ENCODE data around the gene DAO.

The DAO gene

DNA sequence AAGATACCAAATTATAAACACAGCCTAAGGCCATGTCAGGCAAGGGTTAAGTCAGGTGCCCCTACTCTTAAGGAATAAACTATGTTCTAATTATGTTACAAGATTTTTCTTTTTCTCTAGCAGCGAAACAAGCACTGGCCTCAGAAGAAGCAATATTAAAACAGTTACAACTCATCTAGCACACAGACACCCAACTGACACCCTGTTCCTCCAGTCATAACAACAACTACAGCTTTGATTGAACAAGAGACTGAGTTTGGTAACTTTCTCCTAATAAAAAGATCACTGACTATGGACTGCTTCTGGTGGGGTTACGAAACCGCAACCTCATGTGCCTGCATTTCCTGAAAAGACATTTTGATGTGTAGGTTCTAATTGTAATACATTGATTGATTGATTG lies 3.3 kb upstream of the DAO start:
- DNase-seq: no peak

DNA sequence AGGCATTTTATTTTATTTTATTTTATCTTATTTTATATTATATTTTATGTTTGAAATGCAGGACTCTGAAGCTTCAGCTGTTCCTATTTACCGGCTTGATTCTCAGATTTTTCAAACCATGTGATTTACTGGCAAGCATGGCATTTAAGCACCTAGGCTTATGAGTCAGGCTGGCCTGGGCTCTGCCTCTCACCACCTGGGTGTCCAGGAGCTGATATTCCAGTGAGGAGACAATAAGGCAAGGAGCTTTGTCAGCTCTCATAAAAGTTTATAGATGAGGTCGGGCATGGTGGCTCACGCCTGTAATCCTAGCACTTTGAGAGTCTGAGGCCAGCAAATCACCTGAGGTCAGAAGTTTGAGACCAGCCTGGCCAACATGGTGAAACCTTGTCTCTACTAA lies 2.1 kb downstream of the DAO start:
- no peak for DNase-seq

DNA sequence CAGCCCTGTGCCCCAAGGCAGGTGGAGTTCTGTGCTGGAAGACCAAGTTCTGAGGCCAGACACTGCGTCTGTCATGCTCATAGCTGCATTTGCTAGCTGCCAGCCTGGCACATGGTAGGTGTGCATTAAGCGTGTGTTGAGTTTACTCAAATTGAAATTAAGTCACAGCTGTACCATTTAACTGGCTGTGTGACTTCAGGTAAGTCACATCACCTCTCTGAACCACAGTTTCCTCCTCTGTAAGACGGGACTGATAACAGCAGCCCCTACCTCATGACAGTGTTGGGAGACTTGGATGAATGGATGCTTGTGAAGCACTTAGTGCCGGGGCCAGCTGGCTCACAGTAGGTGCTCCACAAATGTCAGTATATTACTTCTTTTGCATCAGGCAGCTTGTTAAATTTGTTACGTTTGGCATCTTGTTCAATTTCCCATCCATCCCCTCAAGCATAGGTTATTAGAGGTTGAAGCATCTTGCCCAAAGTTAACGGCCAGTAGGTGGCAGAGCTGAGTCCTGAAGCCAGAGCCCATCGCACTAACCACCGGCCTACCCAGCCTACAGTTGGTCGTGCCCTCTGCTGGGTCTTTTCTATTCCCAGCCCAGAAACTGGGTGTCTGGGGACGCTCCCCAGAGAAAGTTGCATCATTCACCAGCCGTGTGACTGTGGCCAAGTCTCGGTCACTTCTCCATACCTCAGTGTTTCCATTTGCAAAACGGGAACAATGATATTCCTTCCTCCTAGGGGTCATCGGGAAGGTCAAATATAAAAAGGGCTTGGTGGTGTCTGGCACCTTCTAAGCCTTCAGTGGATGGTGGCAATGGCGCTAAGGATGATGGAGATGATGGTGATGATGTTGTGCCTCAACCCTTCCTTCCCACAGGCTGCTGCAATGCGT lies 4.5 kb downstream of the DAO start:
- DNase-seq: peak in 1 of 2 experiments; percentile 9

DNA sequence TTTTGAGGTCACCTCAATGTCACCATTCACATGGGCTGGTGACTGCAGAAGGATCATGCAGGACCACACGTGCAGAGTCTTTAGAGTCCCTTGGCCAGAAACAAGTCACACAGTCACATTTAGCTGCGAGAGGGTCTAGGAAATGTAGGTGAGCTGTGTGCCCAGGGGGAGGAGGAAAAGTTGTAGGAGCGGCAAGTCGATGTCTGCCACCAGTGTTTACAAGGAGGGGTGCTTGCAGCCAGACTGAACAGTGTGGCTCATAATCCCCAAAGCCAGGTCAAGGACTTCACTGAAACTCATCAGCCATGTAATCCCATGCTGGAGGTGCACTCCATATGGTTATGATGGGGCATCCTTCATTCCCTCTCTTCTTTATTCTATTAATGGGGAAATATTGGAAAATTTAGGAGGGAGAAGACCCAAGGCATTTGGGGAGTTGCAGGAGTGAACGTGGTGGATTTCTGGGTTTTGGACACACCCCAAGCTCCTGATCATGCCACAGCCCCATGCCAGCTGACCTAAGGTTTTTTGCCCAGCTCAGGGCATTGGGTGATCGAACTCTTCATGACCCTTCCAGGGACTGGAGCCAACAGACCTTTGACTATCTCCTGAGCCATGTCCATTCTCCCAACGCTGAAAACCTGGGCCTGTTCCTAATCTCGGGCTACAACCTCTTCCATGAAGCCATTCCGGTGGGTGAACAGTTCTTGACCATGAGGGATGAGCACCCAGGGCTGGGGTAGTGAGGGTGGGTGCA lies 7.2 kb downstream of the DAO start:
- no peak for DNase-seq

DNA sequence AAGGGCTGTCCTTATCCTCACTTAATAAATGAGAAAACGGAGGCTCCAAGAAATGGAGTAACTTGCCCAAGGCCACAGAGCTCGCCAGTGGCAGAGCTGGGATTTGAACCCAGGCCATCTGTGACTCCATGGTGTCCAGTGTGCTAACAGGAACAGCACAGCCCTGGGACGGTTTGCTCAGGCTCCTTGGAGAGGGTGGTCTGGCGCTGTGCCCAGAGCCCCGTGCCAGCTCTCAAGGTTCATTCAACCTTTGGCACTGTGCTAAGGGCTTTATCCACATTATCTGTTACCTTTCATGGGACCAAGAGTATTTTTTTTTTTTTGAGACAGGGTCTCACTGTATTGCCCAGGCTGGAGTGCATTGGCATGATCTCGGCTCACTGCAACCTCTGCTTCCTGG lies 8.1 kb downstream of the DAO start:
- no peak for DNase-seq

DNA sequence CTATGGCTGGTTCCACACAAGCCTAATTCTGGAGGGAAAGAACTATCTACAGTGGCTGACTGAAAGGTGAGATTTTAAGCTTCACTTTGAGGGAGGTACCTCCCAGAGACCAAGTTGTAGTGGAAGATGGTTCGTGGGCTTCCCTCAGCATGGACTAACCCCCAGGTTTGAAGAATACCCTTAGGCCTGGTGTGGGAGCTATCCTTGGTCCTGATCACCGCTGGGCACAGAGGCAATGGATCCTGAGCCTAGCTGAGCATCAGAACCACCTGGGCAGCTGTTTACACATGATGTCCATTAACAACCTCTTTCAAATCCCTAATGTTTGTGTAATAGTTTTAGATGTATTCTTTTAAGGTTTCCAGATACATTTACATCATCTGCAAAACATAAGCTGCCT lies 10.3 kb downstream of the DAO start:
- DNase-seq: no peak

DNA sequence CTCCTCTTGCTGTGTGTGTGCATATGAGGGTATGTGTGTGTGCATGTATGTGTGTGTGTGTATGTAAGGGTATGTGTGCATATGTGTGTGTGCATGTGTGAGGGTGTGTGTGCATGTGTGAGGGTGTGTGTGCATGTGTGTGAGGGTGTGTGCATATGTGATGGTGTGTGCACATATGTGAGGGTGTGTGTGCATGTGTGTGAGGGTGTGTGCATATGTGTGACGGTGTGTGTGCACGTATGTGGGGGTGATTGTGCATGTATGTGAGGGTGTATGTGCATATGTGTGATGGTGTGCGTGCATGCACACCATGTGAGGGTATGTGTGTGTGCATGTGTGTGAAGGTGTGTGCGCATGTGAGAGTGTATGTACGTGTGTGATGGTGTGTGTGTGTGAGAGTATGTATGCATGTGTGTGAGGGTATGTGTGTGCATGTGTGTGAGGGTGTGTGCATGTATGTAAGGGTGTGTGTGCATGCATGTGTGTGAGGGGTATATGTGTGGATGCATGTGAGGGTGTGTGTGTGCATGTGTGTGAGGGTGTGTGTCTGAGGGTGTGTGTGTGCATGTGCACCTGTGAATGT lies 15.4 kb downstream of the DAO start:
- no peak for DNase-seq

DNA sequence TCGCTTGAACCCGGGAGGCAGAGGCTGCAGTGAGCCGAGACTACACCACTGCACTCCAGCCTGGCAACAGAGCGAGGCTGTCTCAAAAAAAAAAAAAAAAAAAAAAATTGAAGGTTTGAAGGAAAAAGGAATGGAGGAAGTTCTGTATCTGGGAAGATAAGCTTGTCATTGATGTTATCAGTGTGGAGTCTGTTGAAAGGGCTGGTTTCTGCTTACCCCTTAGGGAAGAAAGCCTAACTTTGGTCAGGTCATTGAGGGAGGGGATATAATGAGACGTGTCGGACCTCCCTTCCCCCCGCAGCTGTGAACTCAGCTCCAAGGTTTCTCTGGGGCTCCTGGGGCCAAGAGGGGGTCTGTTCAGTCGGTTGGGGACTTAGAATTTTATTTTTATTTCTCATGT lies 16.4 kb downstream of the DAO start:
- DNase-seq: no peak

DNA sequence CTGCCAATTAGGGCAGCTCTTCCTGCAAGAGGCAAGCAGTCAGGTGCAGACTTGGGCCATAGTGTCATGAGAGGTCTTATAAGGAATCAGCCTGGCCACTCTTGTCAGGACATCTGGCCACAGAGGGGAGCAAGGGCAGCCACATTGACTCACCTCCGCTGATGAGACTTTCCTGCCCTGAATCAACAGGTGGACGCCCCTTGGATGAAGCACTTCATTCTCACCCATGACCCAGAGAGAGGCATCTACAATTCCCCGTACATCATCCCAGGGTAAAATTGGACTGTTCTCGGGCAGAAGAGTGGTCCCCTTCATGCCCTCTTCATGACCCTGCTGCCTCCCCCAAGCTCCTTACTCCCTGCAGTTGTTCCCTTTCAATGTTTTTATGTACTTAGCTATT lies 16.9 kb downstream of the DAO start:
- DNase-seq: no peak

DNA sequence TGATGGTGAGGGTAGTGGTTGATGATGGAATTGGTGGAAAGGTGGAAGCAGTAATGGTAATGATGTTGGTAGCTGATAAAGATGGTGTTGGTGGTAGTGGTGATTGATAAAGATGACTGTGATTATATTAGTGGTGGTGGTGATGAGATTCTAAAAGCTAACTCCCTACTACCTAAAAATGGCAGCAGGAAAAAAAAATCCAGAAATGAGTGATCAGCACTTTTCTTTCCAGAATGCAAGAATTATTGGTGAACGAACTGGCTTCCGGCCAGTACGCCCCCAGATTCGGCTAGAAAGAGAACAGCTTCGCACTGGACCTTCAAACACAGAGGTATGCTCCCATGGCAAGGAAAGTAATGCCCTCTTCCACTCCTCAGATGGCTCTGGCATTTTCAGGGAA lies 19.3 kb downstream of the DAO start:
- no peak for DNase-seq

DNA sequence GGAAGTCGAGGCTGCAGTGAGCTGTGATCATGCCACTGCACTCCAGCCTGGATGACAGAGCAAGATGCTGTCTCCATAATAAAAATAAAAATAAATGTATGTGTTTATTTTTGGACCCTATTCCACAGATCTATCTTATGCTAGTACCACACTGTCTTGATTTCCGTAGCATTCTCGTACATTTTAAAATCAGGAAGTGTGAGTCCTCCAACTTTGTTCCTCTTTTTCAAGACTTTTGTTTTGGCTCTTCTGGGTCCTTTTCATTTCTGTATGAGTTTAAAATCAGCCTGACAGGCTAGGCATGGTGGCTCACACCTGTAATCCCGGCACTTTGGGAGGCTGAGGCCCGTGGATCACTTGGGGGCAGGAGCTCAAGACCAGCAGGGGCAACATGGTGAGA lies 25.8 kb downstream of the DAO start:
- DNase-seq: no peak

DNA sequence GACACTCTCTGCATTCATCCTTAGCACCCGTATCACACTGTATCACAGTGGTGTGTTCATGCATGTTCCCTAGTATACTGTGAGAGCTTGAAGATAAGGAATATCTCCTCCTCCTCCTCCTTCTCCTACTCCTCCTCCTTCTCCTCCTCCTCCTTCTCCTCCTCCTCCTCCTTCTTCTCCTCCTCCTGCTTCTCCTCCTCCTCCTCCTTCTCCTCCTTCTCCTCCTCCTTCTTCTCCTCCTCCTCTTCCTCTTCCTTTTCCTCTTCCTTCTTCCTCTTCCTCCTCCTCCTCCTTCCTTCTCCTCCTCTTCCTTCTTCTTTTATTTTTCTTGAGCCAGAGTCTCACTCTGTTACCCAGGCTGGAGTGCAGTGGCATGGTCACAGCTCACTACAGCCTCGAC lies 27.1 kb downstream of the DAO start:
- DNase-seq: no peak

DNA sequence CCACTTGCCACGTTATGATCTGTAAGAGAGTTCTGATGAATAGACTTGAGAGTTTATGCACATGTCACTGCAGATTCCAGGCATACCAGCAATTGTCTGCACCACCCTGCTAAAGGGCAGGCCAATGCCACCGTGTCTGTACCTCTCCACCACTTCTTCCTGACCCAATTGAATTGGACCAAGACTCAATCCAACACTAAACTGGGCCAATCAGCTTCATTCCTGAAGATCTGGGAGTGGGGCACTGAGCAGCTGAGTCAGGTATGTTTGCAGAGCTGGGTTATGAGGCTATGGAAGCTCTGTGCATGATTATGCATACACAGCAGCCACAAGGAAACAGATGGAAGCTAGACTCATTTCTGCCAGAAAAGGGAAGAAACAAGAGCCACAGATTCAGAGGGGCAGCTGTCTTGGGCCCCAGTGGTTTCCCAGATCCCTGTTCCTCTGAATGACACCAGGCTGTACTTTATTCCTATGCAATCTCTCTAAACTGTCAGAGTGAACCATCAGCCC lies 28.0 kb downstream of the DAO start:
- no peak for DNase-seq

DNA sequence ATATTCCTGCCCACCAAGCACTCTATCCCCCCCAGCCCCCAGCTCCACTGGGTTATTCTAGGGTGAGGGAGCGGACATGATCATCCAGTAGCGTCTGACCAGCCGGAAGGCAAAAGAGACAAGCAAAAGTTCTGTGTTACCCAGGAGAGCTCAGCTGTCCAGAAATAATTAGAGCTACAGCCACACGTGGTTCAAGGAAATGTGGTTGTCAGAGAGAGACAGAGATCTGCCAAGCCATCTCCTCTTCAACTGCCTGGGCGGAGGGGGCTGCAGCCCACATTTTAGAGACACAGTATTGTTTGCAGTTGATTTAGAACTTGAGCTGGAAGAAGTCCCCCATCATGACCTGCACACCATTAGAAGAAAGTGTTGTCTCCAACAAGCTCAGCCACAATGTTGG lies 30.4 kb downstream of the DAO start:
- DNase-seq: no peak

DNA sequence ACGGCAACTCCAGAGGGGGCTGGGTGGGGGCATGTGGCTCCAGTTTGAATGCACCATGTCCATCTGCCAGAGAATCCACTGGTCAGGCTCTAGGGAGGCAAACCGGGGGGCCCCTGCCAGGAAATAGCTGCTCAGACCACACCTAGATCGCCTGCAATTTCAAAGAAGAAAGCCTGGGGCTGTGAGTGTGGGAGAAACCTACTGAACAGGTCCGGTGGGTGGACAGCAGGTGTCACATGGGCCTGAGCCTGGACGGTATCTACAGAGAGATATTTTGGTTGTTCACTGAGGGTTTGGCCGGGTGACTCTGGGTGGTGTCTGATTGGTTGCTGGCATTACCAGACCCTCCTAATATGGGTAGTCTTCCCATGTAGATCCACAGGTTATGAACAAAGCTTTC lies 32.0 kb downstream of the DAO start:
- no peak for DNase-seq

DNA sequence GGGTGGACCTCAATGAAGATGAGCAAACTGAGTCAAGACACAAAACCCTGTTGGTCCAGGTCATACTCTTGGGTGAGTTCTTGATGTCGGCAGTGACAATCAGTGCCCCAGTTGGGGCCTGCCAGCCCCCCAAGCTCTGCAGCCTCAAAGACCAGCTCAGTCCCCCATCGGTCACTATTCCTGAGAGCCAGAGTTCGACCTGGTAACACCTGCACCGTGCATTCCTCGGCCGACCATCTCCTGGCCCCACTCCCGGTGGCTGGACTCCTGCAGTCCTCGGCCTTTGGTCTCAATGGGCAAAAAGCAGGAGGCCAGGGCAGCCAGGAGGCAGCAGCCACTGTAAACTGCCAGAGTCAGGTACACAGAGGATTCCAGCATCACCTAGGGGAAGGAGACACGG lies 32.5 kb downstream of the DAO start:
- no peak for DNase-seq

DNA sequence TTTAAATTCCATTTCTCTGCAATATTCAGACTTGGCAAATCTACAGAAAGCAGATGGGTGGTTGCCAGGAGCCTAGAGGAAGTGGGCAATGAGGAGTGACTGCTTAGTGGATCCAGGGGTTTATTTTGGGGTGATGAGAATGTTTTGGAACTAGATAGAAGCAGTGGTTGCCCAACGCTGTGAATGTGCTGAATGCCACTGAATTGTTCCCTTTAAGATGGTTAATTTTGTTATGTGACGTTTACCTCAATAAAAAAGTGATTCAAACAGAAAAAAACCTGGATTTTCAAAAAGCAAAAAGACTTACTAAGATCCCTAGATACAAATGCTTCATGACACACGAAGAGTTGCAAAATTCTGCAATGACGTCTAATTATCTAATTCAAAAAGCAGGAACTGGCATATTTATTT lies 34.2 kb downstream of the DAO start:
- DNase-seq: no peak

DNA sequence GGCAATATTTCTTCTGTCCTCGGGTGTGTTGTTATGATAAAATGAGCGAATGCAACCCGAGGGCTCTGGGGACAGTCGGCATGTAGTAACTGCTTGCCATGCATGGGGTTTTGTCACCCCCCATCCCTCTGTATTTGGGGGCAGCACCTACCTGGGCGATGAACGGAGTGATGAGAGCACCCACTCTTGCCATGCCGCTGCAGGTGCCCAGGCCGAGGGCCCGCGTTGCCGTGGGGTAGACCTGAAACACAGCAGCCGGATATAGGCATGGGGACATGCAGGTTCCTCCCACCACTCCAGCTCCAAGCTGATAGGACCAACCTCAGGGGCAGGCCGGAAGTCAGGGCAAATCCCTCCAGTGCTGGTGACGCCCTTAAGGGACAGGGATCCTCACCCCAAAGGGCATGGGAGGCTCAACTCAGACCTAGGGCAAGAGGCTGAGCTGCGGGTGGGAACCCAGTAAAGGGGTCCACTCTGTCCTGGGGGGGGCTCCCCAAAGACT lies 35.8 kb downstream of the DAO start:
- no peak for DNase-seq

DNA sequence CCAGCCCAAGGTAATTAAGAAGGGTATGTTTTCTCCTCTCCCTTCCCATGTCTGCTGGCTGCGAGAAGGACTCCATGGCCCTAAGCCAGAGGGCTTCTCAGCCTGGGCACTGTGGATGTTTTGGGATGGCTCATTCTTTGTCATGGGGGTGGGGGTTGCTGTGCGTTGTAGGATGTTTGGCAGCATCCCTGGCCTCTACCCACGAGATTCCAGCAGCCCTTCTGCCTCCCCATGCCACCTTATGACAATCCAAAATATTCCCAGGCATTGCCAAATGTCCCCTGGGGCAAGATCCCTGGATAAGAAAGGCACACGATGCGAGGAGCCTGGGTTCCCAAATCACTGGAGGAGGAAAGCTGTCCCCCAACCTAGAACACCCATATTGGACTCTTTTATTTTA lies 36.4 kb downstream of the DAO start:
- DNase-seq: no peak

DNA sequence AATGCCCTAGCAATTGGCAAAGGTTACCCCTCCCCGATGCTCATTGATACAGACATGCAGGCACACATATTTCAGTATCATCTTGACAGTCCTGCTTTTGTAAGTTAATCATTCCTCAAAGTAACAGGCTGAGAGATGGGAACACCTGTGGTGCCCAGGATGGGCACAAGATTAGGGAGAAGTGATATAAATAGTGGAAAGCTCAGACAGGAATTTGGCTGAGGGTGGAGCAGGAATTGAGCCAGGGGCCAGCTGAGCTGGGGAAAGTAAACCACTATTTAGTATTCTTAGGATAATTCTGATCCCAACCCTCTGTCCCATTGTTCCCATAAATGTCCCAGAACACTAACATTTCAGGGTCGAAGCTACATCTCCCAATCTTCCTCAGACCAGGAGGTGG lies 38.3 kb downstream of the DAO start:
- no peak for DNase-seq

DNA sequence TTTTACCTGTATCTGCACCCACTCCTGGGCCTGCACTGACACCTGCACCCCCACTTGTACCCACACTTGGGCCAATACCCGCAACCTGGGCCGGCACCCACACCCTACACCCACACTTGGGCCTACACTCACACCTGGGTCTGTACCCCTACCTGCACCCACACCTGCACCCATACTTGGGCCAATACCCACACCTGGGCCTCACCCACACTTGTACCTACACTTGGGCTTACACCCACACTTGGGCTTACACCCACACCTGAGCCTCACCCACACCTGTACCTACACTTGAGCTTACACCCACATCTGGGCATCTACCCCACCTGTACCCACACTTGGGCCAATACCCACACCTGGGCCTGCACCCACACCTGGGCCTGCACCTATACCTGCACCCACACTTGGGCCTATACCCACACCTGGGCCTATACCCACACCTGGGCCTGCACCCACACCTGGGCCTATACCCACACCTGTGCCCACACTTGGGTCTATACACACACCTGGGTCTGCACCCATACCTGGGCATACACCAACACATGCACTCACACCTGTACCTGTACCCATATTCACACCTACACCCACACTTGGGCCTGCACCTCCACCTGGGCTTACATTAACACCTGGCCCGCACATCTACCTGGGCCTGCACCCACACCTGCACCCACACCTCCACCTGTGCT lies 39.2 kb downstream of the DAO start:
- no peak for DNase-seq

DNA sequence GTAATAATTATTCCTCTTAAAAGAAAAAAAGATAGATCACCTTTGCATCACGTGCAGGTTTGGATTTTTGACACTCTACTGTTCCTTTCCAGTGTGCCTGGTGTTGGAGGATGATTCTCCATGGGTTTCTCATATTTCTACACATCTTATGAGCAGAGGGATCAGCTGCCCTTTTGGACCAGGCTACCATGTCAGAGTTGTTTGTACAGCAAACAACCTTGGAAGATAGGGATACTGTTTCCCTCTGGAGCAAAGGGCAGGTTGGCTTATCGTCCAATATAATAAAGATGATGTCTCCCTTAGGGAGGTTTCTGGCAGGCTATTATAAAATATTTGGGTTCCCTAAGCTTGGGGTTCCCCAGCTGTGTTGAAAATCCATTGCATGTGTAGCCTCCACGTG lies 42.1 kb downstream of the DAO start:
- no peak for DNase-seq

DNA sequence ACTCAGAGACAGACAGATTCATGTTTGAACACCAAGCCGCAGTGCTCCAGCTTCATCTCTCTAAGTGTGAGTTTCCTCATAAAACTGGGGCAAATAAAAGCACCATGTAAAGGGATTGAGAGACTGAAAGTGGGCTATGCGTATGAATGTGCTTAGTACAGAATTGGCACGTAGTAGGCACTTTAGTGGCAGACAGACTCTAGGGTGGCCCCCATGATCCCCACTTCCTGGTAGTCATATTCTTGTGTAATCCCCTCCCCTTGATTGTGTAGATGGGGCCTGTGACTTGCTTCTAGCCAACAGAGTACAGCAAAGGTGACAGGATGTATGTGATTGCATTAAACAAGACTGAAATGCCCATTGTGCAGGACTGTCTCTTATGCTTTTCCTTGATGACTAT lies 43.0 kb downstream of the DAO start:
- DNase-seq: no peak

Data from SW 1271 (cell line).